ENCODE data around the gene TMEM80.
A peak's percentile ranks its signal among the peaks of the same experiment; 100 is the strongest.
"Not testable (repeated sequence)": the region's sequence is repeated elsewhere in the genome, so short reads cannot be mapped to it uniquely, and the experiment has no call there.

The TMEM80 gene

DNA sequence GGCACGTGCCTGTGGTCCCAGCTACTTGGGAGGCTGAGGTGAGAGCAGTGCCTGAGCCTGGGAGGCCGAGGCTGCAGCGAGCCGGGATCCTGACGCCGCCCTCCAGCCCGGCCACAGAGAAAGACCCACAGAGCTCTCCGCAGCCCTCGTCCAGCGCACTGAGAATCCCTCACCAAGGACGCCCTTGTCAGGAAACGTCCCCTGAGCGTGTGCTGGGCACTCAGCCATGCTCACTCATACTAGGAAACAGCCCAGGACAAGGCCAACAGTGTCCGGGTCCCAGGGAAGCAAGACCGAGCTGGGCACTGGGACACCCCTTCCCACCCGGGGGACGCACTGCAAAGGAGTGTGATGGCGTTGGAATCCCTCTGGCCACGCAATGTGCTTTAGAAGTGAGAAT is 15.1 kb upstream of the TMEM80 start:
- no peak for DNase-seq

DNA sequence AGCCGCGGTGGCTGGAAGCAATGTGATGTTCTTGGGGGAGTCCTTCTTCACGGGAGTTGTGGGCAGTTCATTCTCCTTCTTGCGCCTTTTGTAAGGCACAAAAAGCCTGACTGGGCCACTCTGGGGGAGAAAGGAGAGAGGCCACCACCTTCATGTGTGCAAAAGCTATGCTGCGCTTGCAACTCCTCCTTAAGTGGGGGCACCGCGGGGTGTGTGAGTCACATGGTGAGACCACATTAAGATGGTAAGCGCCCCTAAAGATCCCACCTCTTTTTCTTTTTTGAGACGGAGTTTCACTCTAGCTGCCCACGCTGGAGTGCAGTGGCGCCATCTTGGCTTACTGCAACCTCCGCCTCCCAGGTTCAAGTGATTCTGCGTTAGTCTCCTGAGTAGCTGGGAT is 14.6 kb upstream of the TMEM80 start:
- DNase-seq, result no peak

GRCh38 chr11:686451-687243 is 9.0 kb upstream of the TMEM80 start:
- no peak for DNase-seq

- DNase-seq, result no peak
Observed at GRCh38 chr11:687751-688150, 7.9 kb upstream of the TMEM80 start.

GRCh38 chr11:688681-689080 is 6.9 kb upstream of the TMEM80 start:
- no peak for DNase-seq

DNA sequence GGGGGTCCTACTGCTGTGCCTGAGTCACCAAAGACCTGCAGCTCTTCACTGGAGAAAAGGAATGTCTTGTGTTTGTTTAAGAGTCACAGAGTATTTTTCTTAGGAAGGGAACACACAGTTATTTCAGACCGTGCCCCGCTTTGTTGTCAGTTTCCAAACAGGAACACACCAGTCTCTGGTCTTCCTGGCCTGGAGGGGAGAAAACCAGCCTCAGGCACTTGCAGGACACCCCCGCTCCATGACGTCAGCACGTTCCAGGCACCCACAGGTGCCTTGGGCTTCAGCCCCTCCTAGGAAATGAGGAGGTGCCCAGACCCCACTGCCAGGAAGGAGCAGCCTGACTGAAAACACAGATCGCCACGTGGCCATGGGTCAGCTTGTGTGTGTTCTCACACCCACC is 6.0 kb upstream of the TMEM80 start:
- no peak for DNase-seq

GRCh38 chr11:690244-690643 is 5.4 kb upstream of the TMEM80 start:
- not testable (repeated sequence) for DNase-seq

GRCh38 chr11:690738-691633 is 4.6 kb upstream of the TMEM80 start:
- DNase-seq, result no peak

GRCh38 chr11:691710-692590 is 3.7 kb upstream of the TMEM80 start:
- no peak for DNase-seq

GRCh38 chr11:692824-693414 is 2.7 kb upstream of the TMEM80 start:
- DNase-seq, result no peak

DNA sequence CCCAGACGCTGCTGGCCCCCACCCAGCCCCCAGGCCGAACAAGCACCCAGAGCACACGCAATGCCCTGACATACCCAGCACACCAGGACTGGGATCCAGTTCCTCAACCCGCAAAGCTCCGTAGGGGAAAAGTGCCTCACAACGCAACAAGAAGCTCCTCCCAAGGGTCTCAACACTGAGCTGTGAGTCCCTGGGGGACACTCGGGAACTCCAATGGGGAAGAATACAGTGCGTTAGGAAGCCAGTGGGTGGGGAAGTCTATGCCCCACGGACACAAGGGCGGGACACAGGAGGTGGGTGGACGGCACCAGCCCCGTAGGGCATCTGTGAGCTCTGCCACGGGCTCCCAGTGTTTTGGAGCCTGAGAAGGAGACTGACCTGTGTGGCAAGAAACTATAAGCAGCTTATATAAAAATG is 2.2 kb upstream of the TMEM80 start:
- DNase-seq, result no peak

DNA sequence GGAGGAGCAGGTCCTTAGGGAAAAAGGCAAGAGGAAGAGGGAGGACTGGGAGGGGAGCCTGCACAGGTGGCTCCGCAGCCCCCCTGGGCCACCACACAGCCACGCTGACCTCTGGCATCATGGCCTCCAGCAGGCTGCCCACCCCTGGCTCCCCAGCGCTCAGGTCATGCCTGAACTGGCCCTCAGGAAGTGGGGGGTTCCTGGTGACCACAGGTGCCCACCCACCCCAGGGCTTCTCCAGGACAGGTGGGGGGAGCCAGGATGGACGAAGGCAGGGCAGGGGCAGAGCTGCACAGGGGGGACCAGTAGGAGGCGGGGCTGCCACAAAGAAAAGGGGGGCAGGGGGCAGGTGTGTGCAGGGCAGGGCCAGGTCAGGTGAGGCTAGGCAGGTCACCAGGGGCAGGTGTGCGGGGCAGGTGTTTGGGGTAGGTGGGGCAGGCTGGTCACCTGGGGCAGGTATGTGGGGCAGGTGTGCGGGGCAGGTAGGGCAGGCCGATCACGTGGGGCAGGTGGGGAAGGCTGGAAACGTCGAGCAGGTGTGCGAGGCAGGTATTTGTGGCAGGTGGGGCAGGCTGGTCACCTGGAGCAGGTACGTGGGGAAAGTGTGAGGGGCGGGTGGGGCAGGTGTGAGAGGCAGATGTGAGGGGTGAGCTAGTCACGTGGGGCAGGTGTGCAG is 1.6 kb upstream of the TMEM80 start:
- no peak for DNase-seq

- DNase-seq, result peak; percentile 98 to 99
Observed at GRCh38 chr11:694563-695287, 891 bp upstream of the TMEM80 start, which contains the start of gene DEAF1. Gene DEAF1, minus strand, starts transcription at chr11:695222. Its CDS starts 175 bp downstream, at chr11:695047.

DNA sequence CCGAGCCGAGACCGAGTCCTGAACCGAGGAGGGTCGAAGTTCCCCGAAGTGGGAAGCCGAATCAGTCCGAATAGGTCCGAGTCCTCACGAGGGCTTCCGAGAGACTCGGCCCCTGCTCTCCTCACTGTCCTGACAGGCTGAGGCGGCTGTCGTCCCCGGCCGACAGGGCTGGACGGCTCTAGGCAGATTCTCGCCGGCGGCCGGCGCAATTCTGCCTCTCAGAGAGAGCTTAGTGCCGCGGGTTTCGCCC is 403 bp upstream of the TMEM80 start:
- DNase-seq, result no peak

- DNase-seq, result no peak
Observed at GRCh38 chr11:696955-697491, 1.4 kb downstream of the TMEM80 start.

DNA sequence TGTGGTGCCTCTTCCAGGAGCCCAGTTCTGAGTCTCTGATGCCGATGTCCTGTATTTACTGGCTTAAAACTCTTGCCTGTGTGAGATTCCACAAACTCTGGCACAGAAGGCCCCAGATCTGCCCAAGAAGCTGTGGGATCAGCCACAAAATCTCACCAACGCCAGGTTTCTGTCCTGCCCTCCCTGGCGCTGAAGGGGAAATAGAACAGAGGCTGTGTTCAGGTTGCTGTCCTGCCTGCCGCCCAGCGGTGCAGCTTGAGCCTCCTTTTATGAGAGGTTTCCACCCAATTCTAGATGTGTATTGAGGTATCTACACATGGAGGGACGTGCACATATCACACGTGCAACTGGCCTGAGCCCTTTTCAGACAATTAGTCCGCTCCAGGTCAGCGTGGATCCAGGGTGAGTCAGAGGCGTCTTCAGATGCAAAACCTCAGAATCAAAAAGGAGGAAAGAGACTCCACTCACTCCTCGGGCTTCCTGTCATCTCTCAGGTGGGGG is 2.2 kb downstream of the TMEM80 start:
- DNase-seq, result no peak

GRCh38 chr11:698493-699115 is 3.0 kb downstream of the TMEM80 start:
- no peak for DNase-seq

GRCh38 chr11:699116-699508 is 3.5 kb downstream of the TMEM80 start:
- no peak for DNase-seq

GRCh38 chr11:699753-700152 is 4.1 kb downstream of the TMEM80 start:
- no peak for DNase-seq

DNA sequence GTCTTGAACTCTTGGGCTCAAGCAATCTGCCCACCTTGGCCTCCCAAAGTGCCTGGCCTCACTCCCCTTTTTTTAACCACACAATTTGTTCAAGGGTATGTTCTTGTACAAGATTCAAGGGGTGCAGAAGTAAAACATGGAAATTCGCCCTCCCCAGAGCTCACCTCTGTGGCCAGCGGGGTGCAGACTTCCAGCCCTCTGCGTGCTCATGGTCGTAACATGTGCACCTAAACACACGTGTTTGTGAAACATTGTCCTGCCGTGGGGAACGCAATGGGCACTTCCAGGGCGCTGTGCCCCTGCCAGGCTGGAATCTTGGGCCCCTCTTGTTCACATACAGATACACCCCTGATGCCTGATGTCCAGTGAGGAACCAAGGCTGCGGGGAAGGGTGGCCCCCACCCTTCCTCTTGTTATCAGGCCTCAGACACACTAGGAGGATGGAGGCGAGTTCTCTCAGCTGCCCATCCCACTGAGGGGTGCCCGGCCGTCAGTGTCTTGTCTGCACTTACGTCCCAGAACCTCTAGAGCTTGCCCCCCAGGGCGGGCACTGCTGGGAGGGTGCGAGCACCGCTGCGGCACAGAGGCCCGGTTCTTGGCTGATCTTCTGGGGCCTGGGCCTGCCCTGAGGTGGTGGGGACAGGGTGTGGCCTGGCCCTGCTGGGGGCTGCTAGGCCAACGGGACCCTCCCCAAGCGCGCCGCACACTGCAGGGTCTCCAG is 6.3 kb downstream of the TMEM80 start:
- no peak for DNase-seq
